ENCODE measurements around the gene NAV2.

The NAV2 gene

GRCh38 chr11:19712281-19713195 is at the start of gene NAV2:
Gene NAV2 (plus strand): TSS chr11:19712837. CDS start chr11:19713696, 859 bp downstream.
- H3K9ac ChIP-seq (ENCODE audit: low read depth in 1 of 2, low read length in 2 of 2), result peak within 1 kb of the TSS; percentile 65 to 76
- H3K27ac ChIP-seq (ENCODE audit: low read depth in 2 of 2, low read length in 2 of 2), result peak within 1 kb of the TSS; percentile 73 to 79
- peaks cover 29 to 32% of the 10 kb centered on the region in 2 donors for H3K27me3 ChIP-seq (ENCODE audit: control insufficient read depth in 2 of 2, insufficient read depth in 2 of 2, low read length in 2 of 2)
- no peaks in the 10 kb centered on the region for H3K9me3 ChIP-seq (ENCODE audit: control insufficient read depth in 2 of 2, low read length in 2 of 2)
- H3K4me1 ChIP-seq (ENCODE audit: control insufficient read depth in 2 of 2, insufficient read depth in 2 of 2, low read length in 2 of 2), result peaks cover 18 to 23% of the 10 kb centered on the region in 2 donors
- H3K36me3 ChIP-seq (ENCODE audit: control insufficient read depth in 2 of 2, insufficient read depth in 2 of 2, low read length in 2 of 2), result no peaks in the 10 kb centered on the region
- peak within 1 kb of the TSS; percentile 78 to 81 for H3K4me3 ChIP-seq (ENCODE audit: low read length in 2 of 2)

- Histone ChIP-seq H3K4me1 (ENCODE audit: control insufficient read depth in 2 of 2, insufficient read depth in 2 of 2, low read length in 2 of 2) (no peaks in the 10 kb centered on the region), H3K27me3 (ENCODE audit: control insufficient read depth in 2 of 2, insufficient read depth in 2 of 2, low read length in 2 of 2) (no peaks in the 10 kb centered on the region), H3K27ac (ENCODE audit: low read depth in 2 of 2, low read length in 2 of 2) (no peak overlapping the region), H3K9ac (ENCODE audit: low read depth in 1 of 2, low read length in 2 of 2) (no peak overlapping the region), H3K4me3 (ENCODE audit: low read length in 2 of 2) (no peak overlapping the region), H3K36me3 (ENCODE audit: control insufficient read depth in 2 of 2, insufficient read depth in 2 of 2, low read length in 2 of 2) (no peaks in the 10 kb centered on the region), H3K9me3 (ENCODE audit: control insufficient read depth in 2 of 2, low read length in 2 of 2) (no peaks in the 10 kb centered on the region)
These were observed 49.4 kb upstream of the NAV2 start for GRCh38 chr11:19663206-19663605.

- no peaks in the 10 kb centered on the region for H3K36me3 ChIP-seq (ENCODE audit: control insufficient read depth in 2 of 2, insufficient read depth in 2 of 2, low read length in 2 of 2)
- no peak overlapping the region for H3K9ac ChIP-seq (ENCODE audit: low read depth in 1 of 2, low read length in 2 of 2)
- no peaks in the 10 kb centered on the region for H3K9me3 ChIP-seq (ENCODE audit: control insufficient read depth in 2 of 2, low read length in 2 of 2)
- H3K27me3 ChIP-seq (ENCODE audit: control insufficient read depth in 2 of 2, insufficient read depth in 2 of 2, low read length in 2 of 2), result no peaks in the 10 kb centered on the region
- H3K4me1 ChIP-seq (ENCODE audit: control insufficient read depth in 2 of 2, insufficient read depth in 2 of 2, low read length in 2 of 2), result no peaks in the 10 kb centered on the region
- no peak overlapping the region for H3K4me3 ChIP-seq (ENCODE audit: low read length in 2 of 2)
- H3K27ac ChIP-seq (ENCODE audit: low read depth in 2 of 2, low read length in 2 of 2), result no peak overlapping the region
These were observed 47.6 kb upstream of the NAV2 start for GRCh38 chr11:19664886-19665548.

- Histone ChIP-seq H3K4me1 (ENCODE audit: control insufficient read depth in 2 of 2, insufficient read depth in 2 of 2, low read length in 2 of 2) (no peaks in the 10 kb centered on the region), H3K9ac (ENCODE audit: low read depth in 1 of 2, low read length in 2 of 2) (no peak overlapping the region), H3K4me3 (ENCODE audit: low read length in 2 of 2) (no peak overlapping the region)
These were observed 45.7 kb upstream of the NAV2 start for GRCh38 chr11:19666951-19667350.

GRCh38 chr11:19669511-19669910 is 43.1 kb upstream of the NAV2 start:
- H3K4me3 ChIP-seq (ENCODE audit: low read length in 2 of 2), result no peak overlapping the region
- no peaks in the 10 kb centered on the region for H3K36me3 ChIP-seq (ENCODE audit: control insufficient read depth in 2 of 2, insufficient read depth in 2 of 2, low read length in 2 of 2)
- no peak overlapping the region for H3K27ac ChIP-seq (ENCODE audit: low read depth in 2 of 2, low read length in 2 of 2)
- H3K27me3 ChIP-seq (ENCODE audit: control insufficient read depth in 2 of 2, insufficient read depth in 2 of 2, low read length in 2 of 2), result no peaks in the 10 kb centered on the region
- no peak overlapping the region for H3K9ac ChIP-seq (ENCODE audit: low read depth in 1 of 2, low read length in 2 of 2)
- H3K4me1 ChIP-seq (ENCODE audit: control insufficient read depth in 2 of 2, insufficient read depth in 2 of 2, low read length in 2 of 2), result no peaks in the 10 kb centered on the region
- no peaks in the 10 kb centered on the region for H3K9me3 ChIP-seq (ENCODE audit: control insufficient read depth in 2 of 2, low read length in 2 of 2)

More at GRCh38 chr11:19666951-19667350, 45.7 kb upstream of the NAV2 start:
- Histone ChIP-seq H3K36me3 (ENCODE audit: control insufficient read depth in 2 of 2, insufficient read depth in 2 of 2, low read length in 2 of 2) (no peaks in the 10 kb centered on the region), H3K27me3 (ENCODE audit: control insufficient read depth in 2 of 2, insufficient read depth in 2 of 2, low read length in 2 of 2) (no peaks in the 10 kb centered on the region), H3K27ac (ENCODE audit: low read depth in 2 of 2, low read length in 2 of 2) (no peak overlapping the region), H3K9me3 (ENCODE audit: control insufficient read depth in 2 of 2, low read length in 2 of 2) (no peaks in the 10 kb centered on the region)

- H3K4me3 ChIP-seq (ENCODE audit: low read length in 2 of 2), result no peak overlapping the region
- no peak overlapping the region for H3K27ac ChIP-seq (ENCODE audit: low read depth in 2 of 2, low read length in 2 of 2)
- H3K4me1 ChIP-seq (ENCODE audit: control insufficient read depth in 2 of 2, insufficient read depth in 2 of 2, low read length in 2 of 2), result no peaks in the 10 kb centered on the region
- H3K27me3 ChIP-seq (ENCODE audit: control insufficient read depth in 2 of 2, insufficient read depth in 2 of 2, low read length in 2 of 2), result no peaks in the 10 kb centered on the region
- no peak overlapping the region for H3K9ac ChIP-seq (ENCODE audit: low read depth in 1 of 2, low read length in 2 of 2)
- no peaks in the 10 kb centered on the region for H3K36me3 ChIP-seq (ENCODE audit: control insufficient read depth in 2 of 2, insufficient read depth in 2 of 2, low read length in 2 of 2)
- H3K9me3 ChIP-seq (ENCODE audit: control insufficient read depth in 2 of 2, low read length in 2 of 2), result no peaks in the 10 kb centered on the region
These were observed 42.4 kb upstream of the NAV2 start for GRCh38 chr11:19670030-19670791.

- Histone ChIP-seq H3K27ac (ENCODE audit: low read depth in 2 of 2, low read length in 2 of 2) (peak overlapping the region in 1 of 2 donors; percentile 45), H3K4me1 (ENCODE audit: control insufficient read depth in 2 of 2, insufficient read depth in 2 of 2, low read length in 2 of 2) (no peaks in the 10 kb centered on the region), H3K27me3 (ENCODE audit: control insufficient read depth in 2 of 2, insufficient read depth in 2 of 2, low read length in 2 of 2) (no peaks in the 10 kb centered on the region), H3K9ac (ENCODE audit: low read depth in 1 of 2, low read length in 2 of 2) (no peak overlapping the region), H3K4me3 (ENCODE audit: low read length in 2 of 2) (no peak overlapping the region), H3K9me3 (ENCODE audit: control insufficient read depth in 2 of 2, low read length in 2 of 2) (no peaks in the 10 kb centered on the region), H3K36me3 (ENCODE audit: control insufficient read depth in 2 of 2, insufficient read depth in 2 of 2, low read length in 2 of 2) (no peaks in the 10 kb centered on the region)
These were observed 39.9 kb upstream of the NAV2 start for GRCh38 chr11:19672586-19673206.

GRCh38 chr11:19673924-19674729 is 38.5 kb upstream of the NAV2 start:
- H3K36me3 ChIP-seq (ENCODE audit: control insufficient read depth in 2 of 2, insufficient read depth in 2 of 2, low read length in 2 of 2), result no peaks in the 10 kb centered on the region
- H3K27me3 ChIP-seq (ENCODE audit: control insufficient read depth in 2 of 2, insufficient read depth in 2 of 2, low read length in 2 of 2), result no peaks in the 10 kb centered on the region
- H3K9me3 ChIP-seq (ENCODE audit: control insufficient read depth in 2 of 2, low read length in 2 of 2), result no peaks in the 10 kb centered on the region
- peak overlapping the region; percentile 23 to 45 for H3K27ac ChIP-seq (ENCODE audit: low read depth in 2 of 2, low read length in 2 of 2)
- no peaks in the 10 kb centered on the region for H3K4me1 ChIP-seq (ENCODE audit: control insufficient read depth in 2 of 2, insufficient read depth in 2 of 2, low read length in 2 of 2)
- no peak overlapping the region for H3K4me3 ChIP-seq (ENCODE audit: low read length in 2 of 2)
- no peak overlapping the region for H3K9ac ChIP-seq (ENCODE audit: low read depth in 1 of 2, low read length in 2 of 2)

GRCh38 chr11:19674836-19675235 is 37.8 kb upstream of the NAV2 start:
- H3K9me3 ChIP-seq (ENCODE audit: control insufficient read depth in 2 of 2, low read length in 2 of 2), result no peaks in the 10 kb centered on the region
- H3K27ac ChIP-seq (ENCODE audit: low read depth in 2 of 2, low read length in 2 of 2), result peak overlapping the region in 1 of 2 donors; percentile 44
- no peak overlapping the region for H3K4me3 ChIP-seq (ENCODE audit: low read length in 2 of 2)
- H3K4me1 ChIP-seq (ENCODE audit: control insufficient read depth in 2 of 2, insufficient read depth in 2 of 2, low read length in 2 of 2), result no peaks in the 10 kb centered on the region
- no peaks in the 10 kb centered on the region for H3K36me3 ChIP-seq (ENCODE audit: control insufficient read depth in 2 of 2, insufficient read depth in 2 of 2, low read length in 2 of 2)
- H3K27me3 ChIP-seq (ENCODE audit: control insufficient read depth in 2 of 2, insufficient read depth in 2 of 2, low read length in 2 of 2), result no peaks in the 10 kb centered on the region
- no peak overlapping the region for H3K9ac ChIP-seq (ENCODE audit: low read depth in 1 of 2, low read length in 2 of 2)

Data from mucosa of rectum (tissue), 2 donors.